ENCODE data around the gene RAP2C. TPM values are rescaled to one million over a fixed set of nuclear protein-coding genes. Genes with fewer than 3 reads are reported as not detected.

The RAP2C gene
- polyA plus RNA-seq (ENCODE audit: insufficient read length in 4 of 4): 10 to 100 TPM; 42.2 to 54.0 (median 49.6) TPM

DNA sequence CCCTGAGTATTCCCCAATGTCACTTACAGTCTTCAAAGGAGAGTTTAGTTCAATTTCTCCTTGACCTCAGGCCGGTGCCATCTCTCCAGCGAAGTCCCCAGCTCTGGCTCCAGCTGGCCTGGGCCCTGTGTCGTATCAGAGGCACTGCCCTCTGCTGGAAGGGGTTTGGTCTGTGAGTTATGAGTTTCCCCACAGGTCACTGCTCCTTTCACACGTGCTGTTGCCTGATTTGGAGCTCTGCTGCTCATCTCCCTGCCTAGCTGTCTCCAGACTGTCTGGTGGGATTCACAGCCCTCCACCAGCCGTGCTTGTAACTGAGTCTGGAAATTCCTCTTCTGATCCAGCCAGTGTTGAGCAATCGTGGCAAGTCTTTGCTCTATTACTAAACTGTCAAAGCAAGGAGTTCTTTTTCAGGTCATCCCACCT is at the start of gene RAP2C:
RAP2C (minus strand) TSS at position 105 of the 426 bp plus-strand sequence. CDS start 2,179 bp downstream, outside the sequence.
- DNase-seq (ENCODE audit: low read depth in 4 of 4, low spot score in 3 of 4): peak in 3 of 4 donors; percentile 25 to 55 (median 35)

DNA sequence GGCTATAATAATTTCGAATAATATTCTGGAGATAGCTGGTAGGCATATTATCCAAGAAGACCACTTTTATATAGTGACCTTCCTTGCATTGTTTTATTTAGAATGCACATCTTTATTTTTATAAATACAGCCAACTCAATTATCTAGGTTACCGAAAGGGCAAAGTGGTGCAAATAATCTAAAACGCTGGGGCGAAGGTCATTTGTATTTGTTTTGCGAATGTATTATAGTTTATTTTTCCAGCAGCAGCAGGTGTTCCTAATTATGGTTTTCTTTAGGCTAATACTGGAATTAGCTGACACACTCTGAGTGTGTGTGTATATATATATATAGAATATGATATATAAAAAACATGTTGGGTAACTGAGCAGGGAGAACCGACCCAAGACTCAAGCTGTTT is 48.1 kb upstream of the RAP2C start:
- DNase-seq (ENCODE audit: low read depth in 4 of 4, low spot score in 3 of 4): no peak

GRCh38 chrX:132266583-132267355 is 47.5 kb upstream of the RAP2C start:
- DNase-seq (ENCODE audit: low read depth in 4 of 4, low spot score in 3 of 4): no peak

DNA sequence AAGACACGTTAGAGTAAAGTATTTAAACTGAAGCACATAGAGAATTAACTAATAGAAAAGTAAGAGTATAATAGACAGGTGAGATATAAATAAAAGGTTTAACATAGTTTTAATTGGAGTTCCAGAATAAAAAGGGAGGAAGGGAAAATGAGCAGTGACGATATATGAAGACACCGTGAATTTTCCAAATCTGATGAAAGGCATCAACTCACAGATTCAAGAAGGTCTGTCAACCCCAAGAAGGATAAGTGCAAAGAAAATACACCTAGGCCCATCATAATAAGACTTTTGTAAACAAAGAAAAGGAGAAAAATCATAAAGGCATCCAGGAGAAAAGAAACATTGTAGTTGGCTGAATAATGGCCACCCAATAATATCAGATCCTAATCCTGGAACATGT is 43.9 kb upstream of the RAP2C start:
- no peak for DNase-seq (ENCODE audit: low read depth in 4 of 4, low spot score in 3 of 4)

GRCh38 chrX:132258509-132258908 is 39.3 kb upstream of the RAP2C start:
- no peak for DNase-seq (ENCODE audit: low read depth in 4 of 4, low spot score in 3 of 4)

DNA sequence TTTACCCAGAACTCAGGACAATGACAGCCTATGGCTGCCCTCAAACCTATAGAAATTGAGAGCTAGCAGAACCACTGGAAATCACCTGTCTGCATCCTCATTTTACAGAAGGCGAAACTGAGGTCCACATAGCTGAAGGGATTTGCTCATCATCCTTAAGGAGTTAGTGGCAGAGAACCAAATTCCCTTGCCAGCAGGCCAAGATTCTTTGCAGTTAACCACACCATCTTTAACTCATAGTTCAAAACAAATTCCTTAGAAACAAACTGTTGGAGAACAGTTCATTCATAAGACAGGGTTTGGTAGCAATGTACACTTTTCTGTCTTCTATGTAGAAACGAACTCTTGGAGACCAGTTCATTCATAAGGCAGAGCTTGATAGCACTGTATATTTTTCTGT is 37.9 kb upstream of the RAP2C start:
- no peak for DNase-seq (ENCODE audit: low read depth in 4 of 4, low spot score in 3 of 4)

DNA sequence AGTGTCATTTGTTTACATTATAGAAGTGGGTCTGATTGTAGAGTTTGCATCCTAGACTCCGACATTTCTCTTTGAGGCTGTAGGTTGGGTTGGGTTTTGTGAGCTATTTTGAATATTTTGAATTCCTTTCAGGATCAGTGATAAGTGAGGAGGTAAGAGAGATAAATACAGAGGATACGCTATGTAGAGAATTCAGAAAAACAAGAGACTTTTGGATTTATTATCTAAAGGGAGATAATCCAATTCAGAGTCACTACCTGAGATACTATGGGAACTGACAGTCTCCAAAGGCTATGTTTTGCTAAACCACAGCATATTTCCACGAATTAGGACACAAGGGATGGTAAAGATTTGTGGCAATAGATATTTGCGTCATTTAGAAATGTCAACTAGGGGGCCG is 16.9 kb upstream of the RAP2C start:
- no peak for DNase-seq (ENCODE audit: low read depth in 4 of 4, low spot score in 3 of 4)

DNA sequence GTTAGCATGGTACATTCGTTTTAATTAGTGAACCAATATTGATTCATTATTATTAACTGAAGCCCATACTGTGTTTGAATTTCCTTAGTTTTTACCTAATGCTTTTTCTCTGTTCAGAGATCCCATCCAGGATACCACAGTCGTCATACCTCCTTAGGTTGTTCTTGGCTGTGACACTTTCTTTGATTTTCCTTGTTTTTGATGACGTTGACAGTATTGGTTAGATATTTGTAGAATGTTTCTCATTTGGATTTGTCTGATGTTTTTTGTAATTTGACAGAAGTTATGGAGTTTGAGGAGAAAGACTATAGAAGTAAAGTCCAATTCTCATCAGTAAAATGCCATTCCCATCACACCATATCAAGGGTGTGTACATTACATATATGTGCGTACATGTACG is 16.2 kb upstream of the RAP2C start:
- DNase-seq (ENCODE audit: low read depth in 4 of 4, low spot score in 3 of 4): no peak

- DNase-seq (ENCODE audit: low read depth in 4 of 4, low spot score in 3 of 4): no peak
Observed at GRCh38 chrX:132231587-132231986, 12.3 kb upstream of the RAP2C start.

- DNase-seq (ENCODE audit: low read depth in 4 of 4, low spot score in 3 of 4): no peak
Observed at GRCh38 chrX:132227383-132228112, 8.3 kb upstream of the RAP2C start.

GRCh38 chrX:132226169-132226568 is 6.9 kb upstream of the RAP2C start:
- DNase-seq (ENCODE audit: low read depth in 4 of 4, low spot score in 3 of 4): no peak

DNA sequence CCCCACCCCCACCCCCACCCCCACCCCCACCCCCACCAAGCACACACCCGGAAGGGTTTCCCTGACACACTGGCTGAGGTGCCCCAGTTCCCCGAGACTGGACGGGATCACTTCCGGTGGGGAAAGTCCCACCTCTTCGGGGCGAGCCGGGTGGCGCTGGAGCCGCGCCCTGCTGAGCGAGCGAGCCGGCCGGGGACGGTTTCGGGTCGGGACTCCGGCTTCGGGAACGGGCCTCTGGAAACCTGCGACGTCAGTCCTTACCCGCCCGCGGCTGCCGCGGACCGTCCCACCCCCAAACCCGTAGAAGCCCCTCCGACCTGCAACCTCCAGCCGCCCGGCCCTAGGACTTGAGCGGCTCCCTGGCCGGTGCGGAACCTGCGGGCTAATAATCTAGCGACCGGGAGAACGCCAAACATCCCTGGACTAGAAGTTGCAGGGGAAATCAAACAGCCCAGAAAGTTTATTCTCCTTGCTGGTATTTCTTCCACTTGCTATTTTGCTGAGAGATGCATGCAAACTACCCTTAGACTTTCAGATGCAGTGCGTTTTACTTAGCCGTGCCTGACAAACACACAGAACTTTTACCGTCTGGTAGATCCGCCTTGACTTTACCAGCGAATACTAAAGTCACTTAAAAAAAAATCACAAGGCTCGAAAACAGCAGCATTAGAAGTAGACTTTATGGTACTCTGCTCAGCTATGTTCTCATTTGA is 991 bp downstream of the RAP2C start:
- peak; percentile 41 to 73 (median 66) for DNase-seq (ENCODE audit: low read depth in 4 of 4, low spot score in 3 of 4)

GRCh38 chrX:132217203-132218073 is 1.8 kb downstream of the RAP2C start:
- DNase-seq (ENCODE audit: low read depth in 4 of 4, low spot score in 3 of 4): peak; percentile 46 to 70 (median 56)

GRCh38 chrX:132216806-132217202 is 2.4 kb downstream of the RAP2C start:
- peak in 2 of 4 donors; percentile 4 to 7 for DNase-seq (ENCODE audit: low read depth in 4 of 4, low spot score in 3 of 4)

GRCh38 chrX:132216283-132216682 is 3.0 kb downstream of the RAP2C start:
- peak in 1 of 4 donors; percentile 13 for DNase-seq (ENCODE audit: low read depth in 4 of 4, low spot score in 3 of 4)

DNA sequence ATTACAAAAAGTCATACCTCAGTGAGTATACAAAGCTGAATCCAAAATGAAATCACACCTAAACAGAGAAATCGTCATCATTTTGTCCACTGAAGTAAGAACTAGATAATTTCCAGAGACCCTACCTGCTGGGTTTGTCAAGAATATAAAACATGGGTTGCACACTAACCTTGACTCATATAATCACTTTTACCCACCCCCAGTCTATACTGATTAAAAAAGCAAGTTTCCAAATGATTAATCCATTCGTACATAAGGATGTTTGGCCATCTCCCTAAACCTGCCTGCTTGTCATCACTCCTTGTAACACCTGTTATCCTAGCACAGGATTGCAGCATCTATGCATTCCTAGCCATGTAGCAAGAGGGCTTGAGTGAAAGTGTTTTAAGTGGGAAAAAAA is 4.7 kb downstream of the RAP2C start:
- no peak for DNase-seq (ENCODE audit: low read depth in 4 of 4, low spot score in 3 of 4)

DNA sequence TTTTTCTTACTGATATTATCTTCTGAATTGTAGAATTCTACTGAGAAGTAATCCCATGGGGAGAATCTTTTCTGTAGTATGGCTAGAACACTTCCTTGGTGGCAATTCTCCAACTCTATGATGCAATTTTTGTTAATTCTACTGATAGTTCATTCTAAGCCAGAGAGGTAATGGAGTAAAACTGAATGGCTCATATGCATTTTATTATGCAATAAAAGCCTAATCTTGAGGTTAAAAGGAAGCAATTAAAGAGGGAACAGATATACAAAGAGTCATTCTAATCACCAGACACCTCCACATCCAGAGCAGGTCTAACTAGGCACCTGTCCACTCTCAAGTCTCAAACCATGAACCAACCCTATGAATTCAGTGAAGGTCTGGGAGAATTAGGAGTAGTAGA is 9.7 kb downstream of the RAP2C start:
- no peak for DNase-seq (ENCODE audit: low read depth in 4 of 4, low spot score in 3 of 4)

GRCh38 chrX:132208422-132208821 is 10.8 kb downstream of the RAP2C start:
- no peak for DNase-seq (ENCODE audit: low read depth in 4 of 4, low spot score in 3 of 4)

GRCh38 chrX:132207996-132208395 is 11.3 kb downstream of the RAP2C start:
- DNase-seq (ENCODE audit: low read depth in 4 of 4, low spot score in 3 of 4): no peak

DNA sequence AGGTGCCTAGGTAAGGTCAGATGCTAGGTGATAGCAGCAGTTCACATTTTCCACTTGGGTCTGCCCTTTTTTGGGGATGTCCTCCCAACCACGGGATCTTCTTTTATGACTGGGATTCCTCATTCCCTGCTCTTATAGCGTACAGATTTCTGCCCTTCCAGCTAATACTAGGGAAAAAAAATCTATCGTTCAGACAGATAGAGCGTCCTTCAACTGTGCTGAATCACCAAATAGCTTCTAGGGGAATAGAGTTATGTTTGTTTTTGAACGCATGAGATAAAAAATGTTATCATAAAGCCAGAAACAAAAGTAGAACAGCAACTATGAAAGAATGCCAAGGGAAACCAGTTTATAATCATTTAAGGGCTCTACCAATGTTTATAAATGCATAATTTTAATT is 13.0 kb downstream of the RAP2C start:
- DNase-seq (ENCODE audit: low read depth in 4 of 4, low spot score in 3 of 4): no peak
